ENCODE measurements around the gene RAB37. TPM values are rescaled to one million over a fixed set of nuclear protein-coding genes. Genes with fewer than 3 reads are reported as not detected.

The RAB37 gene
- total RNA-seq, 1 experiment from 2014 or later, result 2.5 TPM

GRCh38 chr17:74738051-74738996 is 1.3 kb downstream of the RAB37 start:
- H3K23ac ChIP-seq (ENCODE audit: insufficient read length, low read depth, low read length), result no peak overlapping the region
- no peak overlapping the region for H2BK5ac ChIP-seq (ENCODE audit: insufficient read length, low read length)
- Mint-ChIP-seq H3K4me1 (peaks cover 22 to 23% of the 10 kb centered on the region in 2 experiments), H3K27me3 (ENCODE audit: low read depth) (peaks cover 24% of the 10 kb centered on the region), H3K27ac (no peak overlapping the region; a peak in 1 of 7 replicates), H3K9me3 (no peaks in the 10 kb centered on the region; a peak in 1 of 5 replicates), H3K4me3 (peak overlapping the region; percentile 70 to 87), H3K36me3 (ENCODE audit: insufficient read depth in 1 of 3, low read depth in 3 of 3) (no peaks in the 10 kb centered on the region; a peak in 1 of 7 replicates)
- H3K23me2 ChIP-seq (ENCODE audit: insufficient read length, low read depth, low read length, poor library complexity, severe bottlenecking), result peaks cover 9% of the 10 kb centered on the region
- no peak overlapping the region for H2AK5ac ChIP-seq (ENCODE audit: insufficient read length, low read length)
- no peaks in the 10 kb centered on the region for H3K27me3 ChIP-seq (ENCODE audit: insufficient read depth, low read length)
- no peak overlapping the region for H2BK15ac ChIP-seq (ENCODE audit: low read depth, low read length)
- no peak overlapping the region for H3T11ph ChIP-seq (ENCODE audit: low read length)
- H3K14ac ChIP-seq (ENCODE audit: insufficient read depth, low read length), result no peak overlapping the region
- no peak overlapping the region for H3K4ac ChIP-seq (ENCODE audit: low read depth, low read length)
- H2BK20ac ChIP-seq (ENCODE audit: low read depth, low read length, poor library complexity, severe bottlenecking), result no peak overlapping the region
- H3K4me2 ChIP-seq (ENCODE audit: insufficient read depth, insufficient read length, low read length), result peak overlapping the region; percentile 46
- no peak overlapping the region for H3K9ac ChIP-seq (ENCODE audit: extremely low read depth, insufficient read length, low read length)
- TF ChIP-seq CTCF (conservative IDR thresholded peaks at IDR 0.05), result no peak
- H4K20me1 ChIP-seq (ENCODE audit: control insufficient read depth, insufficient read depth, insufficient read length), result no peaks in the 10 kb centered on the region
- peaks cover 4% of the 10 kb centered on the region; the same call in 1 of the 2 replicates for H3K4me1 ChIP-seq (ENCODE audit: insufficient read depth, low read length)
- H2AFZ ChIP-seq (ENCODE audit: low read length), result no peak overlapping the region
- H3K9me3 ChIP-seq (ENCODE audit: control insufficient read depth, low read depth, low read length), result no peaks in the 10 kb centered on the region
- H4K5ac ChIP-seq (ENCODE audit: insufficient read length, low read depth, low read length), result no peak overlapping the region
- H3K79me1 ChIP-seq (ENCODE audit: insufficient read depth, low read depth, low read length, poor library complexity, severe bottlenecking), result no peaks in the 10 kb centered on the region
- no peak overlapping the region for H2BK120ac ChIP-seq (ENCODE audit: low read depth, low read length, poor library complexity, severe bottlenecking)
- no peak for DNase-seq
- WGBS (ENCODE audit: extremely low coverage, insufficient read length, low lambda C conversion rate), result no CpG with 5 or more reads among the region's 16 CpGs
- no peak overlapping the region for H4K91ac ChIP-seq (ENCODE audit: insufficient read length, low read depth, low read length)
- no peak overlapping the region for H3K27ac ChIP-seq (ENCODE audit: insufficient read length, low read depth, low read length)
- H3K79me2 ChIP-seq (ENCODE audit: insufficient read depth, low read length), result no peaks in the 10 kb centered on the region
- no peak overlapping the region for H4K8ac ChIP-seq (replicated peaks; ENCODE audit: insufficient read length, low read depth, low read length)
- H3K18ac ChIP-seq (ENCODE audit: insufficient read length, low read depth, low read length), result no peak overlapping the region
- H2BK12ac ChIP-seq (ENCODE audit: insufficient read length, low read depth, low read length), result no peak overlapping the region
- H3K56ac ChIP-seq (ENCODE audit: insufficient read length, low read depth, low read length), result no peak overlapping the region

Measured in H9 (cell line).